A549 (cell line): ENCODE results near the gene TRABD2B. TPM values are rescaled to one million over a fixed set of nuclear protein-coding genes. Genes with fewer than 3 reads are reported as not detected.

ENCODE experiments used
- ATAC-seq, 2 experiments: fragments of 200-7000 bp in 1 of 2; fragments of >200 bp in 1 of 2; cut with Nextera tagmentation in 1 of 2; cut with Tn5 transposase in 1 of 2; 3 replicates each; pipeline versions ENCODE4 v1.8.0 to v1.9.1; 2018 to 2020; ENCODE audit warnings: mild to moderate bottlenecking in 1 of 2, moderate library complexity in 1 of 2
- CTCF ChIA-PET: fragments of 300-600 bp; sonication (Branson Sonifier 250); formaldehyde crosslinking; extraction: SDS; loops from one replicate; lab custom pipeline; 2021; ENCODE audit warnings: antibody characterized with exemption, inconsistent platforms; lab: Yijun Ruan, JAX
- POLR2A ChIA-PET: fragments of 350-600 bp; formaldehyde crosslinking; extraction: SDS; loops from one replicate; lab custom pipeline; 2021; ENCODE audit warnings: antibody characterized with exemption, inconsistent platforms; lab: Yijun Ruan, JAX
- DNase-seq, 2 experiments: peaks; one replicate each; pipeline versions ENCODE4 v3.0.0 to v3.0.0-alpha.2; 2011 to 2016; ENCODE audit warnings: low read depth in 1 of 2, low spot score in 1 of 2
- FAIRE-seq: peaks from 2 replicates; lab custom pipeline; 2011; peaks lifted over from hg19 to GRCh38; lab: Jason Lieb, UNC
- H3K27ac ChIP-seq, 2 experiments: fragments of >200 bp; sonication (Bioruptor Twin); formaldehyde crosslinking; 3 replicates each; pipeline ENCODE4 v1.5.1; 2016 to 2017
- H3K4me1 ChIP-seq: fragments of >200 bp; sonication (Bioruptor Twin); formaldehyde crosslinking; 3 replicates; pipeline ENCODE4 v1.6.1; 2016
- H3K4me2 ChIP-seq: fragments of >200 bp; sonication (Bioruptor Twin); formaldehyde crosslinking; 3 replicates; pipeline ENCODE4 v1.6.1; 2016
- H3K4me3 ChIP-seq: fragments of >200 bp; sonication (Bioruptor Twin); formaldehyde crosslinking; 3 replicates; pipeline ENCODE4 v1.5.1; 2016
- H3K9me3 ChIP-seq: fragments of >200 bp; sonication (Bioruptor Twin); formaldehyde crosslinking; 3 replicates; pipeline ENCODE4 v1.6.1; 2016
- ATOH8 ChIP-seq: fragments of 250-450 bp; sonication (Bioruptor Pico); IDR thresholded peaks from 2 replicates; pipeline ENCODE4 v1.5.0; 2020; ENCODE audit warnings: low read depth, mild to moderate bottlenecking, moderate library complexity
- CBX2 ChIP-seq: fragments of 200-600 bp; sonication (generic); IDR thresholded peaks from 2 replicates; pipeline ENCODE4 v1.6.1; 2016; ENCODE audit warnings: low read depth, mild to moderate bottlenecking, borderline replicate concordance
- CEBPB ChIP-seq, 2 experiments: fragments of >200 bp in 1 of 2; sonication (Bioruptor Twin) in 1 of 2; formaldehyde crosslinking in 1 of 2; IDR thresholded peaks; 2 replicates each; pipeline ENCODE4 v1.6.1; 2012 to 2016
- CHD2 ChIP-seq: fragments of 150-350 bp; IDR thresholded peaks from 2 replicates; pipeline ENCODE4 v1.6.1; 2014; ENCODE audit warnings: low read length; ENCODE audit not compliant: partially characterized antibody
- CHD4 ChIP-seq: fragments of 200-600 bp; sonication (generic); IDR thresholded peaks from 2 replicates; pipeline ENCODE4 v1.6.1; 2016; ENCODE audit warnings: antibody characterized with exemption, mild to moderate bottlenecking, borderline replicate concordance
- CTCF ChIP-seq: fragments of >200 bp; sonication (Bioruptor Twin); formaldehyde crosslinking; IDR thresholded peaks from 3 replicates; pipeline ENCODE4 v1.5.1; 2016
- E2F6 ChIP-seq: IDR thresholded peaks from 2 replicates; pipeline ENCODE4 v1.6.1; 2012; ENCODE audit warnings: low read depth, borderline replicate concordance
- EHF ChIP-seq: fragments of 250-450 bp; sonication (Bioruptor Pico); IDR thresholded peaks from 2 replicates; pipeline ENCODE4 v1.5.0; 2020; ENCODE audit warnings: mild to moderate bottlenecking
- ESRRA ChIP-seq: fragments of 150-350 bp; IDR thresholded peaks from 2 replicates; pipeline ENCODE4 v1.6.1; 2014; ENCODE audit warnings: mild to moderate bottlenecking, low read length, borderline replicate concordance
- FOSB ChIP-seq: fragments of 250-450 bp; sonication (Bioruptor Pico); IDR thresholded peaks from 2 replicates; pipeline ENCODE4 v1.5.0; 2020; ENCODE audit warnings: mild to moderate bottlenecking, moderate library complexity
- HES2 ChIP-seq: fragments of >200 bp; sonication (Bioruptor Twin); formaldehyde crosslinking; IDR thresholded peaks from 2 replicates; pipeline ENCODE4 v1.6.1; 2016
- HEYL ChIP-seq: fragments of 250-450 bp; sonication (Bioruptor Pico); IDR thresholded peaks from 2 replicates; pipeline ENCODE4 v1.8.0; 2021; ENCODE audit warnings: mild to moderate bottlenecking, moderate library complexity
- HOXB13 ChIP-seq: fragments of 250-450 bp; sonication (Bioruptor Pico); IDR thresholded peaks from 2 replicates; pipeline ENCODE4 v1.5.0; 2020; ENCODE audit warnings: low read depth, mild to moderate bottlenecking, moderate library complexity
- HOXB5 ChIP-seq: fragments of 250-450 bp; sonication (Bioruptor Pico); IDR thresholded peaks from 2 replicates; pipeline ENCODE4 v1.5.0; 2020; ENCODE audit warnings: mild to moderate bottlenecking, moderate library complexity
- JUNB ChIP-seq: fragments of >200 bp; sonication (Bioruptor Twin); formaldehyde crosslinking; IDR thresholded peaks from 2 replicates; pipeline ENCODE4 v1.6.1; 2016
- NFE2L2 ChIP-seq: fragments of 150-350 bp; conservative IDR thresholded peaks from 2 replicates; pipeline ENCODE4 v1.6.1; 2014; ENCODE audit warnings: low read length
- REST ChIP-seq: fragments of 200-600 bp; sonication (generic); IDR thresholded peaks from 2 replicates; pipeline ENCODE4 v1.6.1; 2016; ENCODE audit warnings: antibody characterized with exemption, mild to moderate bottlenecking, moderate library complexity
- TP53 ChIP-seq: fragments of 250-450 bp; sonication (Bioruptor Pico); IDR thresholded peaks from 2 replicates; pipeline ENCODE4 v1.5.0; 2021; ENCODE audit warnings: mild to moderate bottlenecking, moderate library complexity
- USF2 ChIP-seq: fragments of 450-650 bp; IDR thresholded peaks from 2 replicates; pipeline ENCODE4 v1.6.1; 2014; ENCODE audit warnings: antibody characterized with exemption
- ZFP36 ChIP-seq: fragments of 450-650 bp; IDR thresholded peaks from 2 replicates; pipeline ENCODE4 v1.6.1; 2014; ENCODE audit warnings: borderline replicate concordance; ENCODE audit not compliant: partially characterized antibody
- WGBS: methylation state at CpG from one replicate; pipeline ENCODE4 v1.1.6; 2017; ENCODE audit errors: missing lambda C conversion rate; 5-methylcytosine and 5-hydroxymethylcytosine counted together
- polyA plus RNA-seq, 4 experiments: library from polyadenylated mRNA; depleted of rRNA in 3 of 4; stranded (reverse); fragments of >200 nt; fragmentation: RNase III in 1 of 4; extraction: RNeasy Plus Mini Kit Qiagen cat#74134 plus additional on column Dnase treatment in 1 of 4; gene quantifications; 2 replicates in 3 of 4; 3 replicates in 1 of 4; pipeline ENCODE4 v1.2.3, GENCODE V29; 2011 to 2017

Gene TRABD2B
- polyA plus RNA-seq, 2 of the 4 experiments (the other 2 are of a cell fraction) = 0.04 to 0.21 TPM

- TF ChIP-seq CEBPB (IDR thresholded peaks at IDR 0.05) = peak; percentile 24 to 54; a peak in 1 of 4 replicates
- TF ChIP-seq NFE2L2 = no peak
- TF ChIP-seq CTCF = 0 out of 3 replicates have a peak, but pooled peaks have one; percentile 7
- TF ChIP-seq JUNB = no peak
- no peak for TF ChIP-seq CHD4
- no peak for TF ChIP-seq EHF (CRISPR knock-in tag)
- no peak for TF ChIP-seq TP53 (CRISPR knock-in tag)
- TF ChIP-seq, all 56 proteins: peak for 2
- no peak for FAIRE-seq
- ATAC-seq = peak in 1 of 2 experiments; percentile 70; a peak in 3 of 6 replicates
Observed at GRCh38 chr1:47972864-47973432, 24.2 kb downstream of the TRABD2B start.

GRCh38 chr1:47971385-47972160, 25.6 kb downstream of the TRABD2B start:
- WGBS = 60% methylated on average over 2 of the region's 2 CpGs
- ATAC-seq (no peak), FAIRE-seq (no peak), DNase-seq (no peak)
- ChIA-PET POLR2A (no interaction called here), CTCF (no interaction called here)
- Histone ChIP-seq H3K4me1 (no peaks in the 10 kb centered on the region), H3K9me3 (no peaks in the 10 kb centered on the region), H3K4me3 (no peak overlapping the region), H3K4me2 (no peak overlapping the region), H3K27ac (no peak overlapping the region)
- no peak for TF ChIP-seq HOXB5 (CRISPR knock-in tag)

More at GRCh38 chr1:47972864-47973432, 24.2 kb downstream of the TRABD2B start:
- ChIA-PET CTCF (no interaction called here), POLR2A (no interaction called here)
- no peak overlapping the region for H3K27ac ChIP-seq
- DNase-seq = no peak
- H3K4me1 ChIP-seq = no peaks in the 10 kb centered on the region
- 56% methylated on average over 3 of the region's 4 CpGs for WGBS
- no peak overlapping the region for H3K4me2 ChIP-seq
- no peak overlapping the region for H3K4me3 ChIP-seq
- no peaks in the 10 kb centered on the region for H3K9me3 ChIP-seq

- no peak for TF ChIP-seq FOSB (CRISPR knock-in tag)
- TF ChIP-seq HEYL (CRISPR knock-in tag) = no peak
- no peak for TF ChIP-seq ESRRA
- no peak for TF ChIP-seq USF2
- no peak for TF ChIP-seq CBX2
- no peak for TF ChIP-seq HOXB13 (CRISPR knock-in tag)
- no peak for TF ChIP-seq ZFP36
- TF ChIP-seq NFE2L2 = no peak
- TF ChIP-seq REST = no peak
- TF ChIP-seq CHD2 = no peak
- no peak for TF ChIP-seq E2F6
- TF ChIP-seq CEBPB (IDR thresholded peaks at IDR 0.05) = no peak
- TF ChIP-seq EHF (CRISPR knock-in tag) = no peak
- TF ChIP-seq ATOH8 (CRISPR knock-in tag) = no peak
- no peak for TF ChIP-seq HES2
- CTCF ChIA-PET = no interaction called here
- 79% methylated on average over 3 of the region's 3 CpGs for WGBS
- Histone ChIP-seq H3K4me2 (no peak overlapping the region), H3K4me1 (no peaks in the 10 kb centered on the region), H3K9me3 (no peaks in the 10 kb centered on the region), H3K4me3 (no peak overlapping the region), H3K27ac (no peak overlapping the region)
- POLR2A ChIA-PET = no interaction called here
- DNase-seq (no peak), FAIRE-seq (no peak), ATAC-seq (no peak)
Observed at GRCh38 chr1:47970882-47971281, 26.3 kb downstream of the TRABD2B start.
